NCI-H1694 treated with DMSO at 0.1 percent for 48 hours (cell line): ENCODE results near the gene AMBRA1.

Source experiments
- DNase-seq: peaks from one replicate; lab custom pipeline; 2025; lab: John Stamatoyannopoulos, UW

The AMBRA1 gene

GRCh38 chr11:46347637-46348311 lies 246.0 kb downstream of the AMBRA1 start:
- DNase-seq, result no peak

DNA sequence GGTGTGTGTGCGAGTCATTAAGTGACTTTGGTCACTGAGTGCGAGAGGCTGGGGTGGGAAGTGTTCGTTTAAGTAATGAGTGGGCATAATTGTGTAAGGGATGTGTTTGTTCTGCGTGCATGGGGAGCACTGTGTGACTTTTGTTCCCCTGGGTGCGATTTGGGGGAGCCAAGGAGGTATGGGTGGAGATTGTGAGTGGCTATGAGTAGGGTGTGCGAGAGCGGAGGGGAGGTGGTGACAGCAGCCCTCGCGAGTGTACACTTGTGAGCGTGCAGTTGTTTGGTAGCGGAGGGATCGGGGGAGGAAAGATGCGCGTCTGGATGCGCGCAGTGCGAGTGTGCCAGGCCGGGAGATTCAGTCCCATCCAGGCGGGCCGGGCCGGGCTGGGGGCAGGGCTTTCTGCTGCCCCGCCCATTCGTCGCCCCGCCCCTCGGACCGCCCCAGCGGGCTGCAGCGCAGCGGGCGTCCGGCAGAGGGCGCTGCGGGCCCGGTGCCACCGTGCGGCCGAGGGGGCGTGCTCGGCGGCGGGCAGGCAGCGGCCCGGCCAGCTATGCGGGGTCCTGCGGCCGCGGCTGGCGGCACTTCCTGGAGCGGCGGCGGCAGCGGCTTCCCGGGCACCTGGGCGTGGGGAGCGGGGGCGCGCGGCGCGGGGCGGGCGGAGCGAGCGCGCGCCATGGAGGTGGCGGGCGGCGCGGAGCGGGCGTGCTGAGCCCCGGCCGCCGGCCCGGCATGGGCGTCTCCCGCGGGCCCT lies 246.8 kb downstream of the AMBRA1 start, which contains the start of gene DGKZ:
DGKZ (plus strand) TSS at position 578 of the 751 bp plus-strand sequence. CDS start 197 bp downstream, outside the sequence.
- DNase-seq, result peak; percentile 24
